ENCODE data around the gene ATP11B. TPM values are rescaled to one million over a fixed set of nuclear protein-coding genes. Genes with fewer than 3 reads are reported as not detected.
A peak's percentile ranks its signal among the peaks of the same experiment; 100 is the strongest.

The ATP11B gene
- polyA plus RNA-seq, 2 of the 4 experiments (the other 2 are of a cell fraction): 10.1 to 17.2 TPM

DNA sequence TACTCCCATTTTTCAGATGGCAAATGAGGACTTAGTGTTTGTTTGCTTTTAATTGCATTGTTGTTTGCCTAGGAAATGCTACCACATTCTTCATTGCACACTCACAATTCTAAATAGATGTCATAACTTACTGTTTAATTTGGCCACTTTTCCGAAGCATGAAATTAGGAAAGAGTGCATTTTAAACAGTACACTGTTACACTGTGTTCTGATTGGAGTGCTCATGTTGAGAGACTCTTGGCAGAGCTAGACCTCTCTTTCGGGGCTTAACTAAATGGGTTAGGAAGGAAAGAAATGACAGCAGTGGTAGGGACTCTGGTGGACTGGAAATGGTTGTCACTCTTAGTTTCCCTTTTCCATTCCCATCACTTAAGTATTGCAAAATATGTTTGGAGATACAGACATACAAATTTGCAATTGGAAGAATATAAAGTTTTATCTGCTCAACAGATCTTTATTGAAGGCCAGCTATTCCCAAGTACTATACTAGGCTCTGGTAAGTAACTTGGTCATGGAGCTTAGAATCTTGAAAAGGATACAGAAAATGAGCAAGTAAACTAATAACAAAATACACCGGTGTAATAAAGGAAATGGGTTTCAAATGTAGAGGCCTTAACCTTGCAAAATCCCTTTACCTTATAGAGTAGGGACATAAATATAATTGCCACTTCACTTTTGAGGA, 96.8 kb downstream of the ATP11B start:
- ATAC-seq (peak in 1 of 2 experiments; percentile 30; a peak in 2 of 6 replicates), DNase-seq (ENCODE audit: low read depth in 1 of 2, low spot score in 1 of 2) (peak in 1 of 2 experiments; percentile 3), FAIRE-seq (no peak)
- ChIA-PET CTCF (no interaction called here), POLR2A (no interaction called here)
- Histone ChIP-seq H3K4me1 (peaks cover 13% of the 10 kb centered on the region; the same call in 2 of the 3 replicates), H3K4me2 (peak overlapping the region; percentile 28; the same call in 2 of the 3 replicates), H3K4me3 (no peak overlapping the region), H3K9me3 (no peaks in the 10 kb centered on the region), H3K27ac (peak overlapping the region in 1 of 2 experiments; percentile 32; a peak in 1 of 6 replicates)
- 57% methylated on average over 3 of the region's 3 CpGs for WGBS (ENCODE audit: missing lambda C conversion rate)
- no peak for TF ChIP-seq HOXB13 (CRISPR knock-in tag; IDR thresholded peaks at IDR 0.05; ENCODE audit: low read depth)
- peak in 1 of 2 experiments; percentile 57; a peak in 2 of 4 replicates for TF ChIP-seq CEBPB (IDR thresholded peaks at IDR 0.05)
- TF ChIP-seq FOSL2 (IDR thresholded peaks at IDR 0.05): no peak
- peak; percentile 26; the same call in 1 of the 2 replicates for TF ChIP-seq FOSL2 (CRISPR knock-in tag; IDR thresholded peaks at IDR 0.05)

GRCh38 chr3:182891364-182891763, 98.1 kb downstream of the ATP11B start:
- POLR2A ChIA-PET: no interaction called here
- CTCF ChIA-PET: no interaction called here
- H3K4me3 ChIP-seq: no peak overlapping the region
- TF ChIP-seq FOSL2 (IDR thresholded peaks at IDR 0.05): no peak
- no peak for TF ChIP-seq FOSL2 (CRISPR knock-in tag; IDR thresholded peaks at IDR 0.05)
- TF ChIP-seq RCOR1 (IDR thresholded peaks at IDR 0.05; ENCODE audit: low read depth, low read length): no peak
- TF ChIP-seq EHMT2 (IDR thresholded peaks at IDR 0.05; ENCODE audit: low read depth): no peak
- no peak for TF ChIP-seq EHF (CRISPR knock-in tag; IDR thresholded peaks at IDR 0.05)
- TF ChIP-seq HDAC2 (IDR thresholded peaks at IDR 0.05): no peak
- TF ChIP-seq POLR2A (IDR thresholded peaks at IDR 0.05; ENCODE audit: low read length): no peak
- FAIRE-seq (no peak), ATAC-seq (no peak), DNase-seq (ENCODE audit: low read depth in 1 of 2, low spot score in 1 of 2) (no peak)
- H3K4me1 ChIP-seq: peaks cover 11% of the 10 kb centered on the region; the same call in 2 of the 3 replicates
- no peak overlapping the region for H3K27ac ChIP-seq
- no peaks in the 10 kb centered on the region for H3K9me3 ChIP-seq
- no peak overlapping the region for H3K4me2 ChIP-seq
- WGBS (ENCODE audit: missing lambda C conversion rate): 85% methylated on average over 1 of the region's 1 CpG

DNA sequence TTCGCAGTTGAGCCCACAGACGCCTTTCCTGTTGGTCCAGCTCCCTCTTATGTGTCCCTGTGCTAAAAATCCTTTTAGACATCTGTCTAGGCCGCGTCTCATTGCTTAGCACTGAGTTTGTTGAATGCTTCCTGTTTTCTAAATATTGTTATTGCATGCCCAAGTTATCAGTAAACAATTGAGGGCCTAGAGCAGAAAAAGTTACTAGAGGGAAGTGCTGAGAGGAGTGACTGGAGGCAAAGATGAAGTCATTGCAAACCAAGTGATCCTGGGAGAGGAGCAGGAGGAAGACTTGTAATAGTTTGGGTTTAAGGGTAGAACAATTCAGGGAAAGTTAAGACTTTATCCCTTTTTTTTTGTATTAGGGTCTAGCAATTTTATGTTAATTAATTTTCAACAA, 98.9 kb downstream of the ATP11B start:
- Histone ChIP-seq H3K4me2 (no peak overlapping the region), H3K4me3 (no peak overlapping the region), H3K4me1 (peaks cover 11% of the 10 kb centered on the region; the same call in 2 of the 3 replicates), H3K9me3 (no peaks in the 10 kb centered on the region), H3K27ac (no peak overlapping the region)
- WGBS (ENCODE audit: missing lambda C conversion rate): 95% methylated on average over 4 of the region's 4 CpGs
- FAIRE-seq (no peak), DNase-seq (ENCODE audit: low read depth in 1 of 2, low spot score in 1 of 2) (no peak), ATAC-seq (no peak)
- ChIA-PET POLR2A (no interaction called here), CTCF (no interaction called here)
- TF ChIP-seq NR3C1 (IDR thresholded peaks at IDR 0.05) (no peak), FOSL2 (IDR thresholded peaks at IDR 0.05) (no peak), FOSL2 (CRISPR knock-in tag; IDR thresholded peaks at IDR 0.05) (no peak), HES2 (IDR thresholded peaks at IDR 0.05) (no peak), CBX8 (IDR thresholded peaks at IDR 0.05) (no peak), SREBF2 (IDR thresholded peaks at IDR 0.05) (no peak), EHF (CRISPR knock-in tag; IDR thresholded peaks at IDR 0.05) (no peak), HMGXB4 (CRISPR knock-in tag; IDR thresholded peaks at IDR 0.05; ENCODE audit: borderline replicate concordance) (no peak), FOSB (CRISPR knock-in tag; IDR thresholded peaks at IDR 0.05) (no peak), HOXB13 (CRISPR knock-in tag; IDR thresholded peaks at IDR 0.05; ENCODE audit: low read depth) (no peak), MYC (IDR thresholded peaks at IDR 0.05; ENCODE audit: borderline replicate concordance, low read length) (no peak), HOXA7 (CRISPR knock-in tag; IDR thresholded peaks at IDR 0.05) (no peak), ZSCAN20 (CRISPR knock-in tag; IDR thresholded peaks at IDR 0.05) (no peak), MAZ (IDR thresholded peaks at IDR 0.05; ENCODE audit: borderline replicate concordance, low read depth, low read length) (no peak), RAD21 (conservative IDR thresholded peaks at IDR 0.05 in 1 of 2, IDR thresholded peaks at IDR 0.05 in 1 of 2) (no peak), FOXS1 (CRISPR knock-in tag; IDR thresholded peaks at IDR 0.05) (no peak), RARB (CRISPR knock-in tag; IDR thresholded peaks at IDR 0.05) (no peak)
- TF ChIP-seq, protein P1, sequence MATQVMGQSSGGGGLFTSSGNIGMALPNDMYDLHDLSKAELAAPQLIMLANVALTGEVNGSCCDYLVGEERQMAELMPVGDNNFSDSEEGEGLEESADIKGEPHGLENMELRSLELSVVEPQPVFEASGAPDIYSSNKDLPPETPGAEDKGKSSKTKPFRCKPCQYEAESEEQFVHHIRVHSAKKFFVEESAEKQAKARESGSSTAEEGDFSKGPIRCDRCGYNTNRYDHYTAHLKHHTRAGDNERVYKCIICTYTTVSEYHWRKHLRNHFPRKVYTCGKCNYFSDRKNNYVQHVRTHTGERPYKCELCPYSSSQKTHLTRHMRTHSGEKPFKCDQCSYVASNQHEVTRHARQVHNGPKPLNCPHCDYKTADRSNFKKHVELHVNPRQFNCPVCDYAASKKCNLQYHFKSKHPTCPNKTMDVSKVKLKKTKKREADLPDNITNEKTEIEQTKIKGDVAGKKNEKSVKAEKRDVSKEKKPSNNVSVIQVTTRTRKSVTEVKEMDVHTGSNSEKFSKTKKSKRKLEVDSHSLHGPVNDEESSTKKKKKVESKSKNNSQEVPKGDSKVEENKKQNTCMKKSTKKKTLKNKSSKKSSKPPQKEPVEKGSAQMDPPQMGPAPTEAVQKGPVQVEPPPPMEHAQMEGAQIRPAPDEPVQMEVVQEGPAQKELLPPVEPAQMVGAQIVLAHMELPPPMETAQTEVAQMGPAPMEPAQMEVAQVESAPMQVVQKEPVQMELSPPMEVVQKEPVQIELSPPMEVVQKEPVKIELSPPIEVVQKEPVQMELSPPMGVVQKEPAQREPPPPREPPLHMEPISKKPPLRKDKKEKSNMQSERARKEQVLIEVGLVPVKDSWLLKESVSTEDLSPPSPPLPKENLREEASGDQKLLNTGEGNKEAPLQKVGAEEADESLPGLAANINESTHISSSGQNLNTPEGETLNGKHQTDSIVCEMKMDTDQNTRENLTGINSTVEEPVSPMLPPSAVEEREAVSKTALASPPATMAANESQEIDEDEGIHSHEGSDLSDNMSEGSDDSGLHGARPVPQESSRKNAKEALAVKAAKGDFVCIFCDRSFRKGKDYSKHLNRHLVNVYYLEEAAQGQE (IDR thresholded peaks at IDR 0.05): no peak
- TF ChIP-seq, protein P2, sequence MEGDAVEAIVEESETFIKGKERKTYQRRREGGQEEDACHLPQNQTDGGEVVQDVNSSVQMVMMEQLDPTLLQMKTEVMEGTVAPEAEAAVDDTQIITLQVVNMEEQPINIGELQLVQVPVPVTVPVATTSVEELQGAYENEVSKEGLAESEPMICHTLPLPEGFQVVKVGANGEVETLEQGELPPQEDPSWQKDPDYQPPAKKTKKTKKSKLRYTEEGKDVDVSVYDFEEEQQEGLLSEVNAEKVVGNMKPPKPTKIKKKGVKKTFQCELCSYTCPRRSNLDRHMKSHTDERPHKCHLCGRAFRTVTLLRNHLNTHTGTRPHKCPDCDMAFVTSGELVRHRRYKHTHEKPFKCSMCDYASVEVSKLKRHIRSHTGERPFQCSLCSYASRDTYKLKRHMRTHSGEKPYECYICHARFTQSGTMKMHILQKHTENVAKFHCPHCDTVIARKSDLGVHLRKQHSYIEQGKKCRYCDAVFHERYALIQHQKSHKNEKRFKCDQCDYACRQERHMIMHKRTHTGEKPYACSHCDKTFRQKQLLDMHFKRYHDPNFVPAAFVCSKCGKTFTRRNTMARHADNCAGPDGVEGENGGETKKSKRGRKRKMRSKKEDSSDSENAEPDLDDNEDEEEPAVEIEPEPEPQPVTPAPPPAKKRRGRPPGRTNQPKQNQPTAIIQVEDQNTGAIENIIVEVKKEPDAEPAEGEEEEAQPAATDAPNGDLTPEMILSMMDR (IDR thresholded peaks at IDR 0.05): no peak

Measured in A549 (cell line).